GM18861 (cell line): ENCODE measurements around the gene TEX29.

Experiments
- ATAC-seq: cut with Tn5 transposase; IDR thresholded peaks from one replicate; pipeline ENCODE4 v1.9.1; 2021; ENCODE audit not compliant: unreplicated experiment

The TEX29 gene

GRCh38 chr13:111339366-111340143 is 19.1 kb downstream of the TEX29 start:
- no peak for ATAC-seq

GRCh38 chr13:111341886-111342285 is 21.4 kb downstream of the TEX29 start:
- ATAC-seq: no peak

GRCh38 chr13:111342721-111343120 is 22.3 kb downstream of the TEX29 start:
- no peak for ATAC-seq

GRCh38 chr13:111343186-111343805 is 22.9 kb downstream of the TEX29 start:
- ATAC-seq: no peak

GRCh38 chr13:111344471-111345191 is 24.2 kb downstream of the TEX29 start:
- no peak for ATAC-seq

- no peak for ATAC-seq
These were observed 25.2 kb downstream of the TEX29 start for GRCh38 chr13:111345682-111346081.

GRCh38 chr13:111346101-111346680 is 25.7 kb downstream of the TEX29 start:
- ATAC-seq: no peak

GRCh38 chr13:111347438-111347837 is 27.0 kb downstream of the TEX29 start:
- ATAC-seq: no peak

- no peak for ATAC-seq
These were observed 33.1 kb downstream of the TEX29 start for GRCh38 chr13:111353508-111353907.

GRCh38 chr13:111354789-111355188 is 34.3 kb downstream of the TEX29 start:
- no peak for ATAC-seq

- no peak for ATAC-seq
These were observed 36.4 kb downstream of the TEX29 start for GRCh38 chr13:111356795-111357194.

- no peak for ATAC-seq
These were observed 38.9 kb downstream of the TEX29 start for GRCh38 chr13:111359237-111359915.

GRCh38 chr13:111359930-111360329 is 39.5 kb downstream of the TEX29 start:
- ATAC-seq: no peak

GRCh38 chr13:111360452-111360851 is 40.0 kb downstream of the TEX29 start:
- no peak for ATAC-seq

GRCh38 chr13:111361046-111361872 is 40.8 kb downstream of the TEX29 start:
- no peak for ATAC-seq

- no peak for ATAC-seq
These were observed 41.6 kb downstream of the TEX29 start for GRCh38 chr13:111361873-111362648.

- ATAC-seq: no peak
These were observed 42.7 kb downstream of the TEX29 start for GRCh38 chr13:111363121-111363520.

- ATAC-seq: no peak
These were observed 43.1 kb downstream of the TEX29 start for GRCh38 chr13:111363591-111363990.
